EH (cell line): ENCODE results near the gene PDE5A.
"Not testable (repeated sequence)": the region's sequence is repeated elsewhere in the genome, so short reads cannot be mapped to it uniquely, and the experiment has no call there.

Experiments used
- DNase-seq: peaks from one replicate; pipeline ENCODE4 v3.0.0-alpha.2; 2015; ENCODE audit warnings: low read depth

The PDE5A gene

GRCh38 chr4:119646347-119647071 is 17.9 kb upstream of the PDE5A start:
- peak; percentile 26 for DNase-seq

GRCh38 chr4:119643306-119644042 is 14.9 kb upstream of the PDE5A start:
- peak; percentile 39 for DNase-seq

GRCh38 chr4:119641765-119642164 is 13.2 kb upstream of the PDE5A start:
- DNase-seq: no peak

GRCh38 chr4:119638359-119638758 is 9.8 kb upstream of the PDE5A start:
- peak; percentile 7 for DNase-seq

GRCh38 chr4:119636851-119637250 is 8.2 kb upstream of the PDE5A start:
- DNase-seq: not testable (repeated sequence)

GRCh38 chr4:119632216-119632615 is 3.6 kb upstream of the PDE5A start:
- peak; percentile 68 for DNase-seq

- no peak for DNase-seq
Observed at GRCh38 chr4:119629142-119629471, 503 bp upstream of the PDE5A start.

- peak; percentile 81 for DNase-seq
Observed at GRCh38 chr4:119627267-119628255, 1.0 kb downstream of the PDE5A start.

GRCh38 chr4:119626943-119627266 is 1.7 kb downstream of the PDE5A start:
- DNase-seq: no peak

- DNase-seq: peak; percentile 23
Observed at GRCh38 chr4:119626420-119626819, 2.2 kb downstream of the PDE5A start.

- peak; percentile 20 for DNase-seq
Observed at GRCh38 chr4:119625761-119626160, 2.8 kb downstream of the PDE5A start.

- no peak for DNase-seq
Observed at GRCh38 chr4:119624356-119624755, 4.2 kb downstream of the PDE5A start.

- DNase-seq: peak; percentile 74
Observed at GRCh38 chr4:119623025-119623424, 5.6 kb downstream of the PDE5A start.

- peak; percentile 13 for DNase-seq
Observed at GRCh38 chr4:119615068-119615719, 13.4 kb downstream of the PDE5A start.

GRCh38 chr4:119604266-119604665 is 24.3 kb downstream of the PDE5A start:
- no peak for DNase-seq

- DNase-seq: no peak
Observed at GRCh38 chr4:119602366-119602765, 26.2 kb downstream of the PDE5A start.

- DNase-seq: no peak
Observed at GRCh38 chr4:119598521-119598920, 30.1 kb downstream of the PDE5A start.

GRCh38 chr4:119597377-119597776 is 31.2 kb downstream of the PDE5A start:
- DNase-seq: peak; percentile 54

GRCh38 chr4:119593698-119594097 is 34.9 kb downstream of the PDE5A start:
- no peak for DNase-seq

- no peak for DNase-seq
Observed at GRCh38 chr4:119592830-119593229, 35.8 kb downstream of the PDE5A start.

- DNase-seq: peak; percentile 14
Observed at GRCh38 chr4:119589165-119589564, 39.4 kb downstream of the PDE5A start.

GRCh38 chr4:119587796-119588195 is 40.8 kb downstream of the PDE5A start:
- no peak for DNase-seq
